NCI-H69 (cell line): ENCODE data around the gene NAV2.

Experiments used
- DNase-seq: peaks from one replicate; lab custom pipeline; 2025; lab: John Stamatoyannopoulos, UW

Gene NAV2

GRCh38 chr11:19683862-19684491, 28.7 kb upstream of the NAV2 start:
- no peak for DNase-seq

GRCh38 chr11:19686234-19686633, 26.4 kb upstream of the NAV2 start:
- no peak for DNase-seq

- no peak for DNase-seq
These were observed 25.2 kb upstream of the NAV2 start for GRCh38 chr11:19687392-19687791.

GRCh38 chr11:19689281-19690000, 23.2 kb upstream of the NAV2 start:
- no peak for DNase-seq

- no peak for DNase-seq
These were observed 21.8 kb upstream of the NAV2 start for GRCh38 chr11:19690885-19691284.

GRCh38 chr11:19691815-19692500, 20.7 kb upstream of the NAV2 start:
- DNase-seq: no peak

- no peak for DNase-seq
These were observed 19.5 kb upstream of the NAV2 start for GRCh38 chr11:19693146-19693545.

GRCh38 chr11:19694796-19695345, 17.8 kb upstream of the NAV2 start:
- no peak for DNase-seq

- no peak for DNase-seq
These were observed 16.6 kb upstream of the NAV2 start for GRCh38 chr11:19696073-19696472.

- no peak for DNase-seq
These were observed 15.7 kb upstream of the NAV2 start for GRCh38 chr11:19696904-19697303.

GRCh38 chr11:19697721-19698121, 14.9 kb upstream of the NAV2 start:
- no peak for DNase-seq

- no peak for DNase-seq
These were observed 13.9 kb upstream of the NAV2 start for GRCh38 chr11:19698493-19699292.

- no peak for DNase-seq
These were observed 11.2 kb upstream of the NAV2 start for GRCh38 chr11:19701421-19701820.

GRCh38 chr11:19702620-19703019, 10.0 kb upstream of the NAV2 start:
- no peak for DNase-seq

GRCh38 chr11:19703211-19703610, 9.4 kb upstream of the NAV2 start:
- no peak for DNase-seq

- no peak for DNase-seq
These were observed 8.4 kb upstream of the NAV2 start for GRCh38 chr11:19704213-19704612.

- no peak for DNase-seq
These were observed 6.7 kb upstream of the NAV2 start for GRCh38 chr11:19705936-19706335.

GRCh38 chr11:19711911-19712280, 741 bp upstream of the NAV2 start:
- no peak for DNase-seq

GRCh38 chr11:19713196-19714021, 772 bp downstream of the NAV2 start:
- DNase-seq: peak; percentile 43

- no peak for DNase-seq
These were observed 1.4 kb downstream of the NAV2 start for GRCh38 chr11:19714022-19714386.
